Stimulated activated CD4-positive, alpha-beta T cell treated with anti-CD3 and anti-CD28 coated beads, Interleukin-4, amount 100 ng/mL, for 48 hours (primary cell): Measurements from ENCODE around the gene TNFRSF1B.

Source experiments
- DNase-seq, 2 donors: peaks; one replicate each; pipeline ENCODE4 v3.0.0-alpha.2; 2020; ENCODE audit warnings: low read depth in 2 of 2

Gene TNFRSF1B

DNA sequence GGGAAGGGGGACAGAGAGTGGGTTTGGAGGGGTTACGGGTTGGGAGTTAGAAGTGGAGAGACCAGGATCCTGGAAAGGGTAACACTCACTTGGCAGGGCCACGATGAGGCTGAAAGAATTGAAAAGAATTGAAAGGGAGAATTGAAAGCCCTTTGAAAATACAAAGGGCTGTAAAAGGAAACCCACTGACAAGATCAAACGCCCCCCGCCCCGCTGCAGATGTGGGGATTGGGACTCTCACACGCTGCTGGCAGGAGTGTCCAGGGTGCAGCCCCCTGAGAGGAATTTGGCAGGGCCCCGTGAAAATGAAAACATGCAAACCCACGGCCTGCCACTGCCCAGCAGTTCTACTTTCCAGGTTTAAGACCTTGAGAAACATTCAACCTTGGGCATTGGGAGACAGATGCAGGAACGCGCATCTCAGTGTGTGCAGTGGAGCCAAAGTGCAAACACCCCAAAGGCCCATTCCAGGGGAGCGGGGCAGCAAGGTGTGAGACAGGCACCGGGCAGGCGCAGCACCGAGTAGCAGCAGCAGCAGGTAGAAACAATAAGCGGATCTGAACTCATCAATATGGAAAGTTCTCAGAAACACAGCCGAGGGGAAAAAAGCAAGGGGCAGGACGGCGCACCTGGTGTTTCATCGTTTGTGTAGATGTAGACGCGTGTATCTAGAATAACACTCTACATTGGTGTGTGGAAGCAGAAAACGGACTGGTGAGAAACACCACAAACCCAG is 8.3 kb upstream of the TNFRSF1B start:
- no peak for DNase-seq

DNA sequence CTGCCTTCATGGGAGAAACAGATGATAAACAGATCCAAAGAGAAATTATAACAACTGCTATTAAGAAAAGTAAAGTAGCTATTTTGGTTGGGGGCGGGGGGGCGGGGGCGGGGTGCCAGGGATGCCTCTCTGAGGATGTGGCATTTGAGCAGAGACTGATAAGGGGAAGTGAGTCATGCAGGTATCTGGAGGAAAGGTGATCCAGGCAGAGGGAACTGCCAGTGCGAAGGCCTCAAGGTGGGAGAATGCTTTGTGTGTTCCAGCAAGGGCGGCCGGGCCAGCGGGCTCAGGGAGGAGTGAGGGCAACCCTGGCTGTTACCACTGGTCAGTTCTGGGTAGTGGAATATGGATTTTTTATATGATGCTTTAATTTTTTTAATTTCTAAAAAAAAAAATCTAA is 7.0 kb upstream of the TNFRSF1B start:
- DNase-seq = no peak

DNA sequence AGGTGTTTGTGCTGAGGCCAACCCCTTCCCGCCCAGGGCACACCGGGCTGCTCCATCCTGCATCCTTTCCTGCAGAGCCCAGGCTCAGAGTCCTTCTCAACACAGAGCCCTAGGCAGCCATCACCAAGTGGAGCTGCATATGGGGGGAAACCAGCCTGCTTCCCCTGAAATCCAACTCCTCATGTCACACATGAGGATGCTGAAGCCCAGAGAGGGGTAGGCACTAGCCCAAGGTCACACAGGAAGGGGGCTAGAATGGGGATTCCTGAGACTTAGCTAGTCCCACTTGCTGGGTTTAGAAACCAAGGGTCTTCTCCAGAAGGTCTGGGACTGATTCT is 5.5 kb upstream of the TNFRSF1B start:
- DNase-seq = no peak

DNA sequence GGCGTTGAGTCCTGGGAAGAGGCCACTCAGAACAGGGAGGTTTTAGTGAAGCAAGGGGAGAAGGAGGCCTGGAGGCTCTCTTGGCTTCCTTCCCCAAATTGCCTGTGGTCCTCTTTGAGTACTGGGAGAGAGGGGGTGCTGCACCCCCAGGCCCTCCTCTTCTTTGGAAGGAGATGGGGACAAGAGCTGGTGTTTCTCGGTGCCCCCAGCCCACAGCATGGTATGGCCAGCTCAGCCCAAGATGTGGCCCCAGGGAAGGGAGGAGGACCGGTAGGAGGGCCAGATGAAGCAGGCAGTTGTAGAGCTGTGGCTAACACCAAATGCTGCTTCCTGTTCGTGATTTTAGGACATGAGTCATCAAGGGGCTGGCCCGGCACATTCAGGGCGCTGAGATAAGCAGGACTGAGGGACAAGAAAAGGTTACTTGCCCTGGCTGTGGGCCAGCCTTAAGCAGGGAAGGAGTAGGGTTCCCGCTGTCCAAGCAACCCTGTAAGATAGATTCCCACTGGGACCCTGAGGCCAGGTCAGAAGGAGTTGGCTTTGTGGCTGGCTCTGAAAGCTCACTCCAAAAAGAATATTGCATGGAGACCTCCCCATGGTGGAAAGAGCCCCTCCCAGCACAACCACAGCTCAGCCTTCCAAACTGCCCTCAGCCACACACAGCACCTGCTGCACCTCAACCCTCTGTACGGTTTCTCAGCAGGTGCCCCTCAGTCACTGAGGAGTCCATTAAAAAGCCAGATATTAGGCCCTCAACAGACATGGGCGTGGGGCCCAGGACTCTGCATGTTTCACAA is 4.9 kb upstream of the TNFRSF1B start:
- peak; percentile 60 to 76 for DNase-seq

DNA sequence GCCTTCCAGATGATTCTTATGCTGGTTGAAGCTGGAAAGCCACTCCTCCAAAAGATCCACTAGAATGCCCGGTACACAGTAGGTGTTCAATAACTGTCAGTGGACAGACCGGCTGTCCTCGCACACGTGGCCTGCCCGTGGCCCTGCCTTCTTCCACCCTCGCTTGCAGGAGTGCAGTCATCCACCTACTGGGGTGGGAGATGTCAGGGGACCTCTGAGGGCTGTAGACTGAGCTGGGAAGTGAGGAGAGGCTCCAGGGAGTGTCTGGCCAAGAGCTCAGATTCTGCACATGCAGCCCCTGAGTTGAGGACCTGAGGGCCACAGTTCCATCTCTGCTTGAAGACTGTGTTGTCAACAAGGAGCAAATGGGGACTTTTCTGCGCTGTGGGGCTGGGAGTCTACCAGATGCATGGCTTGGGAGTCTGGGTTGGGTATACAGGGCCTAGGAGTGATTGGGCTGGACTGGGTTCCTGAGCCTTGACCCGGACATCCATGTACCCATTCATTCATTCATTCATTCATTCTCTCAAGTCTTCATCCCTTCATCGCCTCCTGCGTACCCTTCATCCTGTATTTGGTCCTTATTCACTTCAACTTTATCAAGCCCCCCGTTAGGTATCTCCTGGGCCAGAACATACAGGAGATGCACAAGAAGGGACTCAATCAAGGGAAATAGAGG is 4.2 kb upstream of the TNFRSF1B start:
- no peak for DNase-seq

DNA sequence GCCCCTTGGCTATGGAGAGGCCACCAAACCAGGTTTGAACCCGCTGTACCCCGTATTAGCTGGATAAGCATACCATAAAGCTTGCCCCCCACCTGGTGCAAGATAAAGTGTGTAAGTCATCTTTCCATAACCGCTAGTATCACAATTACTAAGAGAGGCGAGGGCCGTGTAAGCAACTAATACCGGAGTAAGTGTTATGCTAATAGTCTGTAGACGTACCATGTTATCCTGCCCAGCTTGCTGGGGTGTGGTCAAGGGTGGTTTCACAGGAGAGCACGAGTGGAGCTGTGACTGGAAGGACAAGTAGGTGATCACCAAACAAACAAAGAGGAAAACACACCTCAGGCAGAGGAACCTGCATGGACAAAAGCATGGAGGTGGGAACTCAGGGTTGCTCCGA is 3.6 kb upstream of the TNFRSF1B start:
- DNase-seq = no peak

DNA sequence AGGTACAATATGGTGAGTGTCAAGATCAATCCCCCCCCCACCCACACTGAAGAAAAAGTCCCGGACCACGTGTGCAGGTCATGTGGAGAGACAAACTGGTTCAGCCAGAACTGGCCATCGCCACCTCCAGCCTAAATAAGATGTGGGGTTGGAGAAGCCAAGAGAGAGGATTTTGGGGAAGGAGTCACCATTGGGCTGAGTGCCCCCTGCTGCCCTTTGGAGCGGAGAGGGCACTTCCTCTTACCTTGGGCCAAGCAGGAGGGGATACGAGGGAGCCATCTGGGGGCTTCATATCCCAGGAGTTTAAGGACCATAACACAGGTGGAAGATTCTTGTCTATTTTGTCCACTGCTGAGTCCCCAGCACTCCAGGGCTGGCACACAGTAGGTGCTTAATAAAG is 2.6 kb upstream of the TNFRSF1B start:
- DNase-seq = no peak

DNA sequence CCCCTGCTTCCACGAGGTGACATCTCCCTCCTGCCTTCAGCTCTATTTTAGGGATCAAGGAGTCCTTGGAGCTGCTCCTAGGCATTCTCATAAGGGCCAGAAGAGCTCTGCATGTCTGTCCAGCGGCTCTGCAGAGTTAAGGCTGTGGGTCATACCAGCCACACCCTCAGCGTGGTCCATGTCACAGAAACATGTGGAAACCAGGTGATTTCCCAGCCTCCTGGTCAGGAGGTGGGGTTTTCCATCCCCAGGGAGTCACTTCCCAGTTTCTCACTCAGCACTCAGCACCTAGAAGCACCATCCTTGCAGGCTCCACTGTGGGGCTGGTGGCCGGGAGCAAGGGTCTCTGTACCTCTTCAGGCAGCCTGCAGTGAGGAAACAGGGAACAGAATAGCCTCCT is 1.4 kb upstream of the TNFRSF1B start:
- no peak for DNase-seq

DNA sequence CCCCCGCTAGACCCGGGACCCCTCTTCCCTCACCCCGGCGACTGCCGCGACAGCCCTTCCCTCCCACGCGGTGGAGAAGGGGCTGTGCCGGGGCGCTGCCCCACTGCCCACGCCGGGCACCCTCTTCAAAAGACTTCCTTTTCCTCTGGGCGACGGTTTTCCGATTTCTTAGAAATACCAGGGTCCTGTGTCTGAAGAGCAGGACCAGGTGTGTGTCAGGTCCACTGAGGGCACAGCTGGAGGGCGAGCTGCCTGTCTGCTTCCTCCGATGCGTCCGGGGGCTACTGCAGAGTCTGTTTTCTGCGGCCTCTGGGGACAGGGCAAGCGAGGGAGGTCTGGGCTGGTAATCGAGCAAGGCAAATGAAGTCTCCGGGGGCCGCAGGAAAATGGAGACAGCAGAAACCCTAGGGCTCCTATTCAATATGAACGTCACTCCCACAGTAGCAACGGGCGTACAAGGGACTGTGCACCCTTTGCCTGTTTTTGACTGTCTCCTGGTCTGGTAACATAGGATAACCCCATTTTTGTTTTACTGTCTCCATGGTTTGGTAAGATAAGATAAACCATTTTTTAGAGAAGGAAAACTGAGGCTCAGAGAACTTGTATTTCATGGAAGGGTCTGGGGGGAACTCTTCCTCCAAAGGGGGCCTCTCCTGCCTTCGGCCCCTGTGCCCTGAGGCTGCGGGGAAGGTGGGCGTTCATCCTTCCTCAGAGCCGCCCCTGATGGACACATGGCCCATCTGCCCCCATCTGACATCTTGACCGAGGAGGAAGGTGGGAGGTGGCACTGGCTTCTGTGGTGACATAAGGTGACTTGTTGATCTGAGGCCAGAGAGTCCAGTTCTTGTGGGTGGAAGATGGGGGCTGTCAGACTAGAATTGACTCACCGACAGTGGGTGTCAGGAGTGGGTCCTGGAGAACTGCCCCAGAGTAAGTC is 970 bp downstream of the TNFRSF1B start:
- no peak for DNase-seq

DNA sequence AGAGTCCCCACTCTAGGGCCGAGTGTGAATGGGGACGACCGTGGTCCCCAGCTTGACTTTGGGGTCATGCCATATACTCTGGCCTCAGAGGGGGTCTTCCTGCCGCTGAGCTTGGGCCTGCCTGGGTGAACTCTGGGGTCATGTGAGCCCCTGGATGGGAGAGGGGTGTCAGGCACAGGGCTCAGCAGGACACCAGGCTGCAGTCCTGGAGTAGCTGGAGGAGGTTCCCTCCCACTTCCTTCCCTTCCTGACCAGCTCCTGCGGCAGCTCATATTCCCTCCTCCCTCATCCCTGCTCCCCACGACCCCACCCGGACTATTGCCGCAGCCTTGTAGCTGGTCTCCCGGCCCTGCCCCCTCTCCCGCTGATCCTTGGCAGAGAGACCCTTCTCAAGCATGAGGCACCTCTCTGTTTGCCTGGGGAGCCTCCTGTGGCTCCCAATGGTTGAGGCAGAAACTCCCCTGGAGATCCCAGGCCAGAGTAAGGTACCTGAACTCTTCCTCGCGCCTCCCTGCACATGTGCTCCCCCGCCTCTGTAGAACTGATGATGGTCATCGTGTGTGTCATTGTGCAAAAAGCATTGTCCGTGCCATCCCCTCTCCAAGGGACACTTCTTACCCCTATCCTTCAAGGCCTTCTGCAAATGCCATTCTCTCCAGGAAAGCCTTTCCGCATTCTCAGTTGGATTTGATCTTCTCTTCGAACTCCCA is 1.8 kb downstream of the TNFRSF1B start:
- no peak for DNase-seq

DNA sequence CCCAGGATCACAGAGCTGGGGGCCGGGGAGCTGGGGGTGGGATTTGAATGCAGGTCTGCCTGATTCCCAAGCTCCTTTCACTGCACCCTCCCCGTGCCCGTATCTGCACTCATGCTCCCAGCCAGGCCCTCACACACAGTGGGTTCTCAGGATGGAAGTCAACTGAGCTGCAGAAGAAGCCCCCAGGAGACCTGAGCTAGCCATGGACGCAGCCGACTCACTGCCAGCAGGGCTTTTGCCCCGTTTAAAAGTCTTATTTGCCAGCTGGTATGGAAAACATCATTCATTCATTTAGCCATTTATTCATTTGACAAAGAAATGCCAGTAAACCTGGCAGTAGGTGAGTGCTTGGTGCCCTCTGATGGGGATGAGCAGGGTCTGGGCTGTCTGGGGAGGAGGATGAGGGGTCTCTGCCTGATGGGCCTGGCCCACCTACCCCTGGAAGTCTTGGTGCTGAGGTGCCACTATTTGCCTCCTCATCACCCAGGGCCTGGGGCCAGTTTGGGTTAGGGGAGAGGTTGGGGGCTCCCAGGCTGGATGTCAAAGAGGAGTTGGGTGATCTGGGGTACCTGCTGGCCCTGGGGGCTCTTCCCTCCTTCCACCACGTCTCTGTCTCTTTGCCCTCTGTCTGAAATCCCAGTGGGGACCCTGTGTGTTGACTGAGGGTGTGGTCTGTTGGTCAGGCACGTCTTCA is 2.8 kb downstream of the TNFRSF1B start:
- no peak for DNase-seq

DNA sequence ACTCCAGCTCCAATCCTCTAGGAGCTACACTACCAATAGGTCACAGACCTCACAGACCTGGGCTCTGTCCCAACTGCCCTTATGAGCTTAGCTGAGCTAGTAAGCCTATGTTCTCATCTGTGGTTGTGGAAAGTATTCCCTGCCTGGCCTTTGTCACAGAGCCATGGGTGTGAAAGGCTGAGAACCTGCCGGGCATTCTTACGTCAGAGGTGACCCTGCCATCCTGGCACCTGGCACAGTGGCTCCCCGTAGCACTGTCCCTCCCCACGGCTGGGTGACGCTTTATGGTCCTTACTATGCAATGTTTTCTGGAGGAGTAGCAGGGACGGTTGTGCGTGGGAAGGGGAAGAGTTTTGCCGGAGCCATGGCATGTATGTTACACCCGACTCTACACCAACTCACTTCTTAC is 3.5 kb downstream of the TNFRSF1B start:
- no peak for DNase-seq

DNA sequence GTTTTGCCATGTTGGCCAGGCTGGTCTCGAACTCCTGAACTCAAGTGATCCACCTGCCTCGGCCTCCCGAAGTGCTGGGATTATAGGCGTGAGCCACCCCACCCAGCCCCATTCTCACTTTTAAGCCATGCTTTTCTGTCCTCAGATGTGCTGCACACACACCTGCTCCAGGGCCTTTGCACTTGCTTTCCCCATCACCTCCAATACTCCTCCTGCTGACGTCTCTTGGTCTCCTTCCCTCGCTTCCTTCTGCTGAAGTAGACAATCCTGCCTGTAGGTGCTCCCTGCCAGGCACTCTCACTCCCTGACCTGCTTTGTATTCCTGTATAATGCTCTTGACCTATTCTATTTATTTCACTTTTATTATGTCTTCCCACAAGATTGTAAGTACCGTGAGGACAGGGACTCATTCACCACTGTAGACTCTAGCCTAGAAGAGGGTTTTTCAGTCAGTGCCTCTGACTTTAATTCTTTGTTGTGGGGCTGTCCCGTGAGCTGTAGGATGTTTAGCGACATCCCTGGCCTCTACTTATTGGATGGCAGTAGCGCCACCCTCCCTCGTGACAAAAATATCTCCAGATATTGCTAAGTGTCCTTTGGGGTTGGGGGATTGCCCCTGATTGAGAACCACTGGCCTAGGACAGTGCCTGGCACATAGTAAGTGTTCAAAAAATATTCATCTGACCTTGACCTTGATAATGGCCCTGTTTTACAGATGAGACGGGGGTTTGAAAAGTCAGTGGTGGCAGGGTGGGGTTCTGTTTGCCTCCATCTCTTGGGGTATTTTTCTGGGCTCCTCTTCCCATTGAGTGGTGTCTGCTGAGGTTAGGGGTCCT is 4.6 kb downstream of the TNFRSF1B start:
- no peak for DNase-seq

DNA sequence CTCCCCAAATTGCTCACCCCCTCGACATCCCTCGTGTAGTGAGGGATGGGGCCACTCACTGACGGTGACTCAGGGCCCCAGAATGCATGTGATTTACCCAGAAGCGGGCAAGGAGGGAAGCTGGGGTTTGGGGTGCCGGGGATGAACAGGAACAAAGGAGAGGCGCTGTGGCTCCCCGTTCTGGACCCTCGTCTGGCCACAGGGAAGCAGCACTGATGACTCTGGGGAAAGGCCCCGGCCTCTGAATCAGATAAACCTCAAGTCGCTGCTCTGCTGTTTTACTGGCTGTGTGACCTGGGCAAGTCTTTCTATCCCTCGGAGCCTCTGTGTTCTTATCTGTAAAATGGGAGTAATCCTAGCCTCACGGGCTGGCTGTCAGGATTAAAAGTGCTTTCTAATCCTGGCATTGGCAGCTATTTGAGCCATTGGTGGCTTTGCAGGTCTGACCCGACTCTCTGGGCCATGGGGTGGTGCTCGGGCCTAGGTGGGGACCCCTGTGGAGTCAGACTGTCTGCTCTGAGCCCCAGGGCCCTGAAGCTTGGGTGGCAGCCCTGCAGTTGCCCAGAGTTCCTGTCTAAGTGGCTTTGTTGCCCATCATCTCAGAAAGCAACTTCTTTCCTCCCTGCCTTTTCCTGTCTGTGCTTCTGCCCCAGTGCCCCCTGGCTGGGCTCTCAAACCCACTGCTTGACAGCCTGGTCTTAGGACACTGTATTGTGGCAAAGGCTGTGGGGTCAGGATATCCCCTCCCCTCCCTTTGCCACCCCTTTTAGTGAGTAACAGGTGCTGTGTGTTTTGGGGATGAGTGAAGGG is 5.5 kb downstream of the TNFRSF1B start:
- DNase-seq = no peak

DNA sequence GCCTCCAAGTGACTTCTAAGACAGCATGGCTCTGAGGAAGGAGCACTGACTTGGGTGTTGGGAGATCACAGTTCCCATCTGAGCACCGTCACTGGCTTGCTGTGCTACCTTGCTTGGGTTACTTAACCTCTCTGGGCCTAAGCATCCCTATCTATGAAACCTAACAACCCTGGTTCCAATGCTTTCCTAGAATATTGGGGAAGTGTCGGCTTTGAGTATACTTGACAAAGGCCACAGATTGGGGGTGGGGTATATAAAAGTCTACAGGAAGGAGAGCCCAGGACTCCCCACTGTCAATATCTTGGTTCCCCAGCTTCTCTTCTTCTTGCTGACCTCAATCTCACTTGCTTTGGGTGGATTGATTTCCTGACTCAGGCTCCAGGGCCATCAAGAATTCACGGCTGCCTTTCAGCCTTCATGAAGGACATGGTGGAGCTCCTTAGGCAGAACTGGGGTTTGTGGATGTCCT is 6.3 kb downstream of the TNFRSF1B start:
- no peak for DNase-seq

DNA sequence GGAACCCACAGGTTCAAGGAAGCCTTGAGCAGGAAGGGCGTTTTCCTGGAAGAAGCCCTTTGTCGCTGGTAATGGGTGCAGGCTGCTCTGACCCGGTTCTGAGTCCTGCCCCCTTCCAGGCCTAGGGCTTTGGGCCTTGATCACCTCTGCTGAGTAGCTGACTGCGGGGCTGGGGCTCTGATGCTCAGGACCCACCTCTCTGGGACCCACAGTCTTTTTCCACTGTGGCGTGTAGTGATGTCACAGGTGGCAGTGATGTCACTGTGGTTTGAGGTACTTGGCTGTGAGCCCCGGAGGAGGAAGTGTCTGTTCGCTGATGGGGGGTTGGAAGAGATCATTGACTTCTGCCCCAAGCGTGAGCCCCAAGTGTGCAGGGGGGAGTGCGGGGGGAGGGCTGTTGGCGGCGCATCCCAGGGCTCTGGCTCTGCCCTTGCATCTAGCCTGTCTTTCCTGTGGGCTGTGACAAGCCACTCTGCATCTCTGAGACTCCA is 6.9 kb downstream of the TNFRSF1B start:
- peak; percentile 64 to 79 for DNase-seq

DNA sequence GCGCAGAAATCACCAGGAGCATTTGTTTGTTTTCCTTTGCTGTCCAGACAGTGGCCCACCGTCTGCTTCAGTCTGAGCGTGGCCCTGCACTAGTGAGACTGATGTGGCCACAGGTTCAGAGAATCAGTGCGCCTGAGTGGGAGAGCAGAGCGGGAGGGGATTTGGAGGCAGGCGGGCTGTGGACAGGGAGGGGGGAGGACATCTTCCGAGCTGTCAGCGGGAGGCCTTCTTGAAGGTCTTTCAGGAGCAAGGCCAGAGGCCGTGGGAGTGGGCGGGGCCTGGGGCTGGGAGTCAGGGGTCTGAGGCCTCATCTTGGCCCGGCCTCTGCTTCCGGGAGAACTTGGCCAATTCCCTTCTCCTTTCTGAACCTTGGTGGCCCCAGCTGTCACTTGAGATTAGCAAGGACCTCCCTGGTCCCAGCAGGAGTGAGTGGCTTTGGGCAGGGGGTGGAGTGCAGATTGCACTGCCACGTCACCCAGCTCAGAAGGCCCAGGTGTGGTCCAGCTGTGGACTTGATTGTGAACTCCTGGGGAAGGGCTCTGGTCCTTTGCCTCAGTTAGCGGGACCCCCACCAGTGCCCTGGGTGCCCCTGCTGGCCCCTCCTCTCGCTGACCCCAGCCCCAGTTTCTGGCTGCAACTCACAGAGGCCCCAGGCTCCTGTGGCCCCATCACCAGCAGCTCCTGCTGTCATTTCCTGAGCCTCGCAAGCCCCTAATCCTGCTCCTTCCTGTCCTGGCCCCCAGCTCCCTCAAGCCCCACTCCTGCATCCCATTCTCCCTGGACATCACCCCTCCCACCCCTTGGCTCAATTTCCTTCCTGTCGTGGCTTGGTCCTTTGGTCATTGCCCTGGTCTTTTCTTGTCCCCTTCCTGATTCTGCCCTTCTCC is 8.4 kb downstream of the TNFRSF1B start:
- no peak for DNase-seq
